HUES64 (cell line): ENCODE results near the gene PCDHGC5.

Source experiments
- H3K27ac ChIP-seq: 2 replicates; pipeline ENCODE4 v1.7.0; 2013; ENCODE audit warnings: low read depth, low read length, inconsistent platforms
- H3K27me3 ChIP-seq: 2 replicates; pipeline ENCODE4 v1.6.1; 2013; ENCODE audit warnings: mild to moderate bottlenecking, low read length; ENCODE audit not compliant: insufficient read depth
- H3K36me3 ChIP-seq: 2 replicates; pipeline ENCODE4 v1.6.1; 2013; ENCODE audit warnings: mild to moderate bottlenecking, low read length; ENCODE audit not compliant: insufficient read depth
- H3K4me1 ChIP-seq: 2 replicates; pipeline ENCODE4 v1.6.1; 2013; ENCODE audit warnings: mild to moderate bottlenecking, low read length, moderate library complexity; ENCODE audit not compliant: insufficient read depth
- H3K4me3 ChIP-seq: 2 replicates; pipeline ENCODE4 v1.5.1; 2013; ENCODE audit warnings: mild to moderate bottlenecking, low read length, moderate library complexity
- H3K9ac ChIP-seq: 2 replicates; pipeline ENCODE4 v1.6.1; 2013; ENCODE audit warnings: mild to moderate bottlenecking, low read depth, low read length
- H3K9me3 ChIP-seq: 2 replicates; pipeline ENCODE4 v1.6.1; 2013; ENCODE audit warnings: low read depth, low read length; ENCODE audit not compliant: insufficient read depth
- WGBS: fragments of 150-250, 120-280 bp; methylation state at CpG from one replicate; pipeline ENCODE4 v1.1.7; 2013; ENCODE audit warnings: missing lambda C conversion rate; 5-methylcytosine and 5-hydroxymethylcytosine counted together

PCDHGC5 gene

GRCh38 chr5:141506381-141507155, 17.7 kb downstream of the PCDHGC5 start:
- Histone ChIP-seq H3K36me3 (peaks cover 8% of the 10 kb centered on the region; the same call in 1 of the 2 replicates), H3K4me1 (peaks cover 23% of the 10 kb centered on the region), H3K9ac (no peak overlapping the region), H3K27me3 (no peaks in the 10 kb centered on the region), H3K4me3 (no peak overlapping the region), H3K27ac (no peak overlapping the region), H3K9me3 (no peaks in the 10 kb centered on the region)
- 94% methylated on average over 8 of the region's 8 CpGs for WGBS

- WGBS: 64% methylated on average over 11 of the region's 11 CpGs
- peak overlapping the region; percentile 61 for H3K27ac ChIP-seq
- H3K27me3 ChIP-seq: no peaks in the 10 kb centered on the region
- H3K9me3 ChIP-seq: no peaks in the 10 kb centered on the region
- H3K4me3 ChIP-seq: no peak overlapping the region
- peaks cover 20% of the 10 kb centered on the region for H3K4me1 ChIP-seq
- H3K36me3 ChIP-seq: peaks cover 11% of the 10 kb centered on the region; the same call in 1 of the 2 replicates
- 0 out of 2 replicates have a peak overlapping the region, but pooled peaks have one; percentile 12 for H3K9ac ChIP-seq
Observed at GRCh38 chr5:141507387-141508091, 18.7 kb downstream of the PCDHGC5 start.

DNA sequence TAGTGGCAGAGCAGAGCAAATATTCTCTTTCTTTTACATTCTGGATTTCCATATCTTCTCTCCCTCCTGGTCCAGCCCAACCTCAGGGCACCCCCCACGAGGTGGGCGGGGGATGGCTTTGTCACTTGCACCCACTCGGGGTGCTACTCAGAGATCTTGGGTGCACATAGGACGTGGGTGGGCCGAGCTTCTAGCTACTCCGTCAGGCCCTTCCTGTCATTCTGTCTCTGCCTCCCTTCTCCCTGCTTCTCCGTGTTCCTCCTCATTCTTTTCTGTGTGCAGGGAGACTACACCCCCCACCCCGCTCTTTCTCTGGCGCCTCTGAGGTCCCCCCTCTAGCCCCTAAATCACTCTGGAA, 19.5 kb downstream of the PCDHGC5 start:
- Histone ChIP-seq H3K27ac (peak overlapping the region; percentile 61), H3K4me3 (peak overlapping the region; percentile 28; the same call in 1 of the 2 replicates), H3K36me3 (peaks cover 11% of the 10 kb centered on the region; the same call in 1 of the 2 replicates), H3K4me1 (peaks cover 20% of the 10 kb centered on the region), H3K27me3 (no peaks in the 10 kb centered on the region), H3K9ac (no peak overlapping the region), H3K9me3 (no peaks in the 10 kb centered on the region)
- WGBS: 19% methylated on average over 9 of the region's 9 CpGs

GRCh38 chr5:141508798-141509611, 20.1 kb downstream of the PCDHGC5 start:
- Histone ChIP-seq H3K4me3 (peak overlapping the region; percentile 47), H3K4me1 (peaks cover 20% of the 10 kb centered on the region), H3K36me3 (peaks cover 11% of the 10 kb centered on the region; the same call in 1 of the 2 replicates), H3K9me3 (no peaks in the 10 kb centered on the region), H3K9ac (peak overlapping the region; percentile 64; the same call in 1 of the 2 replicates), H3K27me3 (no peaks in the 10 kb centered on the region), H3K27ac (peak overlapping the region; percentile 66)
- WGBS: 17% methylated on average over 20 of the region's 23 CpGs

GRCh38 chr5:141510160-141510559, 21.3 kb downstream of the PCDHGC5 start:
- Histone ChIP-seq H3K4me1 (peaks cover 32% of the 10 kb centered on the region), H3K9ac (no peak overlapping the region), H3K27me3 (no peaks in the 10 kb centered on the region), H3K9me3 (no peaks in the 10 kb centered on the region), H3K4me3 (no peak overlapping the region), H3K36me3 (peaks cover 11% of the 10 kb centered on the region; the same call in 1 of the 2 replicates), H3K27ac (no peak overlapping the region)
- 91% methylated on average over 9 of the region's 9 CpGs for WGBS

GRCh38 chr5:141510850-141511601, 22.1 kb downstream of the PCDHGC5 start:
- no peaks in the 10 kb centered on the region for H3K27me3 ChIP-seq
- H3K4me3 ChIP-seq: no peak overlapping the region
- H3K27ac ChIP-seq: no peak overlapping the region
- peaks cover 38% of the 10 kb centered on the region for H3K4me1 ChIP-seq
- 92% methylated on average over 12 of the region's 14 CpGs for WGBS
- H3K9me3 ChIP-seq: no peaks in the 10 kb centered on the region
- peaks cover 16% of the 10 kb centered on the region; the same call in 1 of the 2 replicates for H3K36me3 ChIP-seq
- H3K9ac ChIP-seq: no peak overlapping the region

DNA sequence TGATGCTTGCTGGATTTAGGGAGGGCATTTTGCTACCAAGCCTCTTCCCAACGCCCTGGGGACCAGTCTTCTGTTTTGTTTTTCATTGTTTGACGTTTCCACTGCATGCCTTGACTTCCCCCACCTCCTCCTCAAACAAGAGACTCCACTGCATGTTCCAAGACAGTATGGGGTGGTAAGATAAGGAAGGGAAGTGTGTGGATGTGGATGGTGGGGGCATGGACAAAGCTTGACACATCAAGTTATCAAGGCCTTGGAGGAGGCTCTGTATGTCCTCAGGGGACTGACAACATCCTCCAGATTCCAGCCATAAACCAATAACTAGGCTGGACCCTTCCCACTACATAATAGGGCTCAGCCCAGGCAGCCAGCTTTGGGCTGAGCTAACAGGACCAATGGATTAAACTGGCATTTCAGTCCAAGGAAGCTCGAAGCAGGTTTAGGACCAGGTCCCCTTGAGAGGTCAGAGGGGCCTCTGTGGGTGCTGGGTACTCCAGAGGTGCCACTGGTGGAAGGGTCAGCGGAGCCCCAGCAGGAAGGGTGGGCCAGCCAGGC, 23.0 kb downstream of the PCDHGC5 start:
- WGBS: 91% methylated on average over 3 of the region's 4 CpGs
- H3K4me3 ChIP-seq: no peak overlapping the region
- H3K4me1 ChIP-seq: peaks cover 38% of the 10 kb centered on the region
- H3K9me3 ChIP-seq: no peaks in the 10 kb centered on the region
- H3K36me3 ChIP-seq: peaks cover 24% of the 10 kb centered on the region
- no peaks in the 10 kb centered on the region for H3K27me3 ChIP-seq
- no peak overlapping the region for H3K9ac ChIP-seq
- no peak overlapping the region for H3K27ac ChIP-seq

GRCh38 chr5:141512390-141512910, 23.6 kb downstream of the PCDHGC5 start:
- H3K27ac ChIP-seq: no peak overlapping the region; the same call in 1 of the 2 replicates
- H3K9me3 ChIP-seq: no peaks in the 10 kb centered on the region
- 29% methylated on average over 27 of the region's 28 CpGs for WGBS
- peaks cover 30% of the 10 kb centered on the region for H3K36me3 ChIP-seq
- peak overlapping the region; percentile 72; the same call in 1 of the 2 replicates for H3K9ac ChIP-seq
- H3K27me3 ChIP-seq: no peaks in the 10 kb centered on the region
- H3K4me1 ChIP-seq: peaks cover 36% of the 10 kb centered on the region
- H3K4me3 ChIP-seq: peak overlapping the region; percentile 67

DNA sequence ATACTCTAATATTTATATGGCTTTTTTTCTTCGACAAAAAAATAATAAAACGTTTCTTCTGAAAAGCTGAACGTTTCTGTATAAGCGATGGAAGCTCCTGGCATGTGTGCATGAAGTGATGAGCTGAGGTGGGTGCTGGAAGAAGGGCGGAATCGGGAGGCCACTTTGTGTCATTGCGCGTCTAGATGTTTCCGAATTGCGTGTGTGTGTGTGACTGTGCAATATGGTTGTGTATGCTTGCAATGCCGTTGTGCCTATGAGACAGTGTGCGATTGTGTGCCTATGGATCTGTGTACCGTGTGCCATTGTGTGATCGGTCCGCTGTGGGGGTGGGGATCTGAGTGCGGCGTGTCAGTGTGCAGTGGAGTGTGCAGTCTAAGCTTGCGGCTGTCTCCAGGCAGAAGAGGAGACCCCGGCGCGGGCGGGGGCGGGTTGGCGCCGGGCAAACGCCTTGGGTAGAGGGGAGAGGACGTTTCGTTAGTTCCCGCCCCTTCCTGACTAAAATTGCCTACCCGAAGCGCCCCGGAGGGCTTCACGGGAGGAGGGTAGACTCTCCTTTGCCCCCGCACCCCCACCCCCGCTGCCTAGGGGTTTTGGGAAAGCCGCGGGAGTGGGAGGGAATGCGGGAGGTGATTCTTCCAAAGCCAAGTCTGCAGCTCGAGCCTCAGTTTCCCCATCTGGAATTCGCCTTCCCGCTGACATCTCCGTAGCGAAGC, 24.2 kb downstream of the PCDHGC5 start:
- Histone ChIP-seq H3K9me3 (no peaks in the 10 kb centered on the region), H3K27me3 (no peaks in the 10 kb centered on the region), H3K4me1 (peaks cover 30% of the 10 kb centered on the region), H3K27ac (peak overlapping the region; percentile 89), H3K36me3 (peaks cover 35% of the 10 kb centered on the region), H3K4me3 (peak overlapping the region; percentile 67), H3K9ac (peak overlapping the region; percentile 72)
- WGBS: 13% methylated on average over 41 of the region's 43 CpGs
